ENCODE measurements around the gene FOXP1.

The FOXP1 gene

DNA sequence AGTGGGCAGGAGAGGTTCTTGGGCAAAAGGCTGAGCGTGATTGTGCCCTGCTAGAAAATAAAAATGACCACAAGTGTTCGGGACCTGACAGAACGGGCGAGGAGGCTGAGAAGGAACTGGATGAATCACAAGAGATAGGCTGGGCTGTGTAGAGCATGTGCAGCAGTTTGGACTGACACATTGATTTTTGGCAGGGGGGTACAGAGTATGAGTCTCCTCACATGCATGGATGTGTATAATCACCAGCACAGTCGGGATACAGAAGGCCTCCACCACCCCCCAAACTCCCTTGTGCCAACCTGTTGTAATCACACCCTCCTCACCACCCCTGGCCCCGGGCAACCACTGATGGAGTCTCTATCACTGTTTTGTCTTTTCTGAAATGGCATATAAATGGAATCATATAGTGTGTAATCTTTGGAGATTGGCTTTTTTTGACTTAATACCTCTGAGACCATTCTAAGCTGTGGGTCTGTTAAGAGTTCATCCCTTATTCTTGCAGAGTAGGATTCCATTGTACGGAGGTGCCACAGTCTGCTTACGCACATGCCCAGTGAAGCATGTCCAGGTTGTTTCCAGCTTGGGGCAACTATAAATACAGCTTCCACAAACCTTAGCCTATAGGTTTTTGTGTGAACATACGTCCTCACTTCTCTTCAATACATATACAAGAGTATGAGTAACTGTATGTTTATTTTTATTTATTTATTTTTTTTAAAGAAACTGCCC lies 438.8 kb downstream of the FOXP1 start:
- DNase-seq (ENCODE audit: low spot score) = no peak

DNA sequence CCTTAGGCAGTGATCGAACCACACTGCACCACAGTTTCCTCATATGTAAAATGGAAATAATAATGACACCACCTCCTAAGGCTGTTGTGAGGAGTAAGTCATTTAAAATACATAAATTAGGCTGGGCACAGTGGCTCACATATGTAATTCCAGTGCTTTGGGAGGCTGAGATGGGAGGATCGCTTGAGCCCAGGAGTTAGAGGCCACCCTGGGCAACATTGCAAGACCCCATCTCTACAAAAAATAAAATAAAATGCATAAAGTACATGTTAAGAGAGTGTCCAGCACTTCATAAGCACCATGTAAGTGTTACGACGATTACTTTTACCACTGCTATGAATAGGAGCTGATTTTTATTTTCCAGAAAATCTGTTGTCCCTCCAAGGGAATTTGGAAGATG lies 440.0 kb downstream of the FOXP1 start:
- DNase-seq (ENCODE audit: low spot score) = no peak

- DNase-seq (ENCODE audit: low spot score) = no peak
These were observed 440.9 kb downstream of the FOXP1 start for GRCh38 chr3:71142441-71143161.

DNA sequence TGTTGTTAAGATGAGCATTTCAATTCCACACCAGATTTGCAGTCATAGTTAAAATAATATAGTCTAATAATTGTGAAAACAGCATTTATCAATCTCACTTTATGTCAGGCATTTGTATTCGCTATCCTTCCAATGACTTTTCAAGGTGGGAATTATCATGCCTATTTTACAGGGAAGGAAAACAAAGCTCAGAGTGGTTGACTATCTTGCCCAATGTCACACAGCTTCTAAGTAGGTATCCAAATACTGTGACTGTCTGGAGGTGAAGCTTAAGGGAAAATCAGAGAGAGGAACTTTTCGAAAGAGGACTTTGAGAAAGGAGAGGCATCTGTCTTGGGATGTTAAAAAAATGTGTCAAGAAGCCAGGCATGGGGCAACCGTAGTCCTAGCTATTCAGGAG lies 443.1 kb downstream of the FOXP1 start:
- no peak for DNase-seq (ENCODE audit: low spot score)

- no peak for DNase-seq (ENCODE audit: low spot score)
These were observed 444.0 kb downstream of the FOXP1 start for GRCh38 chr3:71139496-71139895.

GRCh38 chr3:71138410-71138809 lies 445.1 kb downstream of the FOXP1 start:
- no peak for DNase-seq (ENCODE audit: low spot score)

DNA sequence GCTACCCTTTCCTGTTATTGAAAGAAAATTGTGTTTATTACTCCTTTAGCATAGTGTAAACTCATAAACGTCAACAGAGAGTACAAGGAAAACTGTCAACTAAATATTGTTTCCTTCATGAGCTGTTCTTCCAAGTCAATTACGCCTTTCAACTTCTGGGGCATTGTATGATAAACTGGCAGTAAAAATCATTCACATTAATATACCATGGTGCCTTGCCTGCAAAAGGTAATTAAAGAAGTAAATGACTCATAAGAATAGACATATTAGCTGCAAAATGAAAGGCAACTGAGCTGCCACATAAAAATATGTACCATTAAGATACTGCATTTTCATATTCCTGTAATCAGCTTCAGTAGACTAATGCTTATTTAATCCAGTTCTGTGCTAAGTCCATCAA lies 447.3 kb downstream of the FOXP1 start:
- no peak for DNase-seq (ENCODE audit: low spot score)

GRCh38 chr3:71135373-71136088 lies 448.0 kb downstream of the FOXP1 start:
- DNase-seq (ENCODE audit: low spot score) = no peak

GRCh38 chr3:71134521-71134920 lies 449.0 kb downstream of the FOXP1 start:
- DNase-seq (ENCODE audit: low spot score) = no peak

DNA sequence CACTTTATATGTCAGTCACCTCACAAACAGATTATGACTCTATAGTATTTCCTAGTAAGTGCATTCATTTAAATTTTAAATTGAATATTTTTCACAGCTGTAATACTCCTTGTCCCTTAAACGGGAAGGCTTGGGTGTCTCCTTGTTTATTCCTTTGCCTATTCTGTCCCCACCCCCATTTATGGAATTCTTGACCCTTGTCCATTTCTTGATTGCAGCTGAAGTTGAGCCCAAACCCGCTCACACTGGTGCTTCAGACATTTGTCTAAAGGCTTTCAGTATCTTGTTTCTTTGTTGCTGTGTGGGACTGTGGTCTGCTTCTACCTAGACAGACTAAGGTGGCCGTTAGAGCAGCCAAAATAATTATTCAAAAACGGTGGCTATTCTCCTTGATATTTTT lies 449.7 kb downstream of the FOXP1 start:
- DNase-seq (ENCODE audit: low spot score) = no peak

GRCh38 chr3:71132995-71133730 lies 450.4 kb downstream of the FOXP1 start:
- no peak for DNase-seq (ENCODE audit: low spot score)

- DNase-seq (ENCODE audit: low spot score) = no peak
These were observed 451.9 kb downstream of the FOXP1 start for GRCh38 chr3:71131375-71132314.

DNA sequence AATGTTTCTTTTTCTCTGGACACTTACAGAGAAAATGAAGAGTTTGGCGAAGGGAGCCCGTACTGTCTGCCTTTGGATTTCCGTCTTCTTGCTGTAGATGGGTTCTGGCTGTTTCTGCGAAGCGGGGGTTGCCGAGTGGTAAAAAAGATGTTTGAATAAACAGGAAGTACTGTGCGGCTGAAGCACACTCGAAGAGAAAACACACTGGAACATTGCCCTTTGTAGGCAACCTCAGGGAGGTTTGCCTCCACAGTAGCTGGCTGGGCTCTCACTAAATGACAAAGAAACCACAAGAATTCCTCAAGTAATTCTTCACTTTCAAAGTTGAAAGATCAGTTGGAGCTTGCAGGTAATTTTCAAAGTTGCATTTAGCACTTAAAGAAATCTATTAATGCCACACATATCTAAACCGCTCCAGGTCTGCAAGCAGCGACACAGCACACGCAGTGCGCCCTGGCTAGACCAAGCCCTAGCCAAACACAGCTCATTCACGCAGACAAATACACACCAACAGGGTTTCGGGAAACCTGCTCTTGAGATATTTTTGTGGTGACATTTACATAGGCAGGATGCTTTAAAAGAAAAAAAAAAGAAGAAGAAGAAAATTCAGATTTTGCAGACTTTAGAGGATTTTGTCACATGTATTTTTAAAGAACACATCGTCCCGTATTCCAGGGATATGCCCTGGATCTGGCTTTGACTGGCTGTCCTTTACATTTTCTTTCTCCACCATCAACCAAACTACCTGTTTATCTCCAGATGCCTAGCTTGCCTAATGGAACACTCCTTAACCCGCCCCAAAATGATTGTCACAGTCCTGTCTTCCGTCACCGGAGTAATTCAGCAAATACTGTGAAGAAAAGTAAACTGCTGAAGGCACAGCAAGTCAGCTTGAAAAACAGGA lies 452.8 kb downstream of the FOXP1 start:
- DNase-seq (ENCODE audit: low spot score) = peak; percentile 83

GRCh38 chr3:71129611-71130431 lies 453.7 kb downstream of the FOXP1 start:
- peak; percentile 37 for DNase-seq (ENCODE audit: low spot score)

DNA sequence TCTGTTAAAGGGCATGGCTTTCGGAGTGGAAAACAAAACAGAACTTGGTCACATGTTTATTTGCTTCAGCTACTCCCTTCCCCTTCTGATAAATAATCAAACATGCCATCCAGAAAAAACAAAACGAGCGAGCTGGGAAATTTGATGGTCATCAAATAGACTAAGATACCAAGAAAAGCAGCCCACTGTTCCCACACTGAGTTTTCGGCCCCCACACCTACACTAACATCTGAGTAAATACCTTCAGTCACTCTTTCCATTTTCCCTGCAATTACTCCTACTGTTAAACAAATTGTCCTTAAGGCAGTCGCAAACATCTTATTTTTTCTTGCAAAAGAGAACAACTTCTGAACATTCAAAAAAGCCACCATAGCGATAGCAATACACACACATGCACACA lies 454.6 kb downstream of the FOXP1 start:
- peak; percentile 34 for DNase-seq (ENCODE audit: low spot score)

DNA sequence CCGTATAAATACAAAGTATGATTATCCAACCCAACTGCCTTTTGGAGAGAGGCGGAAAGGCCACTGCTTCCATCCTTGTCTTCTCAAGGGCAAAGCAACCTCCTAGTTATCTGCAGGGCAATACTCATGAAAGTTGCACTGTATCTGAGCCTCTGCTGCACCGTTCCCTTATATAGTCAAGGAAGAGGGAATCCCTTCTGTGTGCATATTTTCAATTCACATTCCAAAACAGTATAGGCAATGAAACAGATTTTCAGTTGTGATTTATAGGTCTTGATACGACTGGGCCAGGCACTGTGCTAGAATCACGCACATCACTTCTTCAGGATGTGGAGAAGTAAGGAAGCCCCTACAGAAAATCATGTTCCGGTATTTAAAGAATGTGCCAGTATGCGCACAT lies 455.7 kb downstream of the FOXP1 start:
- no peak for DNase-seq (ENCODE audit: low spot score)

- DNase-seq (ENCODE audit: low spot score) = peak; percentile 55
These were observed 456.3 kb downstream of the FOXP1 start for GRCh38 chr3:71127052-71127831.

DNA sequence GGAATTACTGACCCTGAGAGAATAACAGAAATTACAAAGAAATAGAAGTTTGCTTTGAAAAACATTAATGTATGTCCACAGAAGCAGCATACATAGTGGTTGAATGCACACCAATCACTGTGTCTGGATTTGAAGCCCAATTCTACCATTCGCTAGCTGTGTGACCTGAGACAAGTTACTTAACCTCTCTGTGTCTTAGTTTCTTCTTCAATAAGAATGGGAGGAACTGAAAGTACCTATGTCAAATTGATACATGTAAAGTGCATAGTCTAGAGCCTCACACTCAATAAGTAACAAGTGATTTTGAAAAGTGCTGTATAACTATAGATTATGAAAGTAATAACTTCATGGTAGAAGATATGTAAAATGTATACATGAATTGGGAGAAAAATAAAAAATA lies 457.8 kb downstream of the FOXP1 start:
- no peak for DNase-seq (ENCODE audit: low spot score)

Data from CD4-positive, alpha-beta T cell treated with Interleukin-2 at 100 ng/mL for 4 hours (primary cell).